Endothelial cell of umbilical vein (primary cell): Measurements from ENCODE around the gene DIAPH2. TPM values are rescaled to one million over a fixed set of nuclear protein-coding genes. Genes with fewer than 3 reads are reported as not detected.

Experiments
- BruUV-seq: library from RNA; stranded (reverse); fragments of 400-500 nt; replicated peaks from 2 replicates; lab custom pipeline; 2021; lab: Mats Ljungman, UMichigan
- CTCF ChIA-PET: fragments of 300-600, 350-600 bp; sonication (Branson Sonifier 250); formaldehyde crosslinking; loops from one replicate; lab custom pipeline; 2021; ENCODE audit warnings: antibody characterized with exemption, inconsistent platforms; lab: Charles Lee
- POLR2A ChIA-PET: fragments of 300-600, 350-600 bp; sonication (Branson Sonifier 250); formaldehyde crosslinking; loops from one replicate; lab custom pipeline; 2021; ENCODE audit warnings: antibody characterized with exemption, inconsistent platforms; lab: Charles Lee
- DNase-seq: peaks from one replicate; pipeline ENCODE4 v3.0.0-alpha.2; 2011; ENCODE audit warnings: low read depth, low spot score
- FAIRE-seq: peaks from 2 replicates; lab custom pipeline; 2011; peaks lifted over from hg19 to GRCh38; lab: Jason Lieb, UNC
- H2AFZ ChIP-seq: 2 replicates; pipeline ENCODE4 v1.6.0; 2012; ENCODE audit warnings: low read depth, low read length, control low read depth, inconsistent platforms
- H3K27ac ChIP-seq: 2 replicates; pipeline ENCODE4 v1.5.1; 2011; ENCODE audit warnings: low read depth, mild to moderate bottlenecking, control low read depth, low read length, moderate library complexity; ENCODE audit not compliant: insufficient read depth
- H3K27me3 ChIP-seq, 2 experiments: 2 replicates each; pipeline versions ENCODE4 v1.6.0 to v1.6.1; 2011; ENCODE audit warnings: low read length in 2 of 2, mixed read lengths in 1 of 2; ENCODE audit not compliant: control insufficient read depth in 2 of 2, insufficient read depth in 2 of 2
- H3K36me3 ChIP-seq, 2 experiments: 2 replicates in 1 of 2; 3 replicates in 1 of 2; pipeline ENCODE4 v1.5.1; 2011; ENCODE audit warnings: low read length in 2 of 2, mild to moderate bottlenecking in 1 of 2, moderate library complexity in 1 of 2; ENCODE audit not compliant: control insufficient read depth in 2 of 2, insufficient read depth in 2 of 2; ENCODE audit errors: extremely low read depth in 1 of 2
- H3K4me1 ChIP-seq: 3 replicates; pipeline ENCODE4 v1.5.1; 2011; ENCODE audit warnings: mild to moderate bottlenecking, low read length; ENCODE audit not compliant: control insufficient read depth, insufficient read depth; ENCODE audit errors: extremely low read depth
- H3K4me2 ChIP-seq: 2 replicates; pipeline ENCODE4 v1.6.1; 2011; ENCODE audit warnings: low read length, control low read depth, mixed read lengths; ENCODE audit not compliant: insufficient read depth
- H3K4me3 ChIP-seq, 3 experiments: fragments of 200-600 bp in 1 of 3; sonication (generic), shearing (Covaris generic) in 1 of 3; replicated peaks in 1 of 3; 2 replicates each; pipeline ENCODE4 v1.5.1; 2011 to 2016; ENCODE audit warnings: control low read depth in 3 of 3, low read length in 3 of 3, mild to moderate bottlenecking in 2 of 3, inconsistent platforms in 1 of 3, low read depth in 1 of 3, moderate library complexity in 1 of 3; ENCODE audit not compliant: insufficient read depth in 1 of 3
- H3K79me2 ChIP-seq: 2 replicates; pipeline ENCODE4 v1.6.0; 2012; ENCODE audit warnings: low read length, inconsistent platforms; ENCODE audit not compliant: control insufficient read depth, insufficient read depth
- H3K9ac ChIP-seq: replicated peaks from 2 replicates; pipeline ENCODE3; 2011; ENCODE audit warnings: low read length, control low read depth; ENCODE audit not compliant: insufficient read depth; ENCODE audit errors: extremely low read depth
- H3K9me1 ChIP-seq: replicated peaks from 3 replicates; pipeline ENCODE4 v1.6.0; 2011; ENCODE audit warnings: mild to moderate bottlenecking, low read length; ENCODE audit not compliant: control insufficient read depth, insufficient read depth; ENCODE audit errors: extremely low read depth
- H3K9me3 ChIP-seq: replicated peaks from 2 replicates; pipeline ENCODE4 v1.5.1; 2012; ENCODE audit warnings: low read length, inconsistent platforms; ENCODE audit not compliant: control insufficient read depth, insufficient read depth
- H4K20me1 ChIP-seq: replicated peaks from 2 replicates; pipeline ENCODE3; 2011; ENCODE audit warnings: mild to moderate bottlenecking, low read length; ENCODE audit not compliant: control insufficient read depth, insufficient read depth; ENCODE audit errors: extremely low read depth
- EZH2 ChIP-seq: IDR thresholded peaks from 2 replicates; pipeline ENCODE4 v1.6.1; 2012; ENCODE audit warnings: borderline replicate concordance, low read depth, mild to moderate bottlenecking, moderate library complexity, low read length, inconsistent platforms; ENCODE audit not compliant: severe bottlenecking
- FOS ChIP-seq: IDR thresholded peaks from 2 replicates; pipeline ENCODE4 v1.6.1; 2011; ENCODE audit warnings: mild to moderate bottlenecking, low read length, moderate library complexity, borderline replicate concordance; ENCODE audit not compliant: insufficient read depth
- GATA2 ChIP-seq: IDR thresholded peaks from 2 replicates; pipeline ENCODE4 v1.7.0; 2011; ENCODE audit warnings: low read depth, mild to moderate bottlenecking, moderate library complexity, mixed read lengths, low read length; ENCODE audit not compliant: insufficient read length, insufficient read depth
- MYC ChIP-seq: IDR thresholded peaks from one replicate; pipeline ENCODE4 v1.6.1; 2011; ENCODE audit warnings: mild to moderate bottlenecking, low read depth, low read length
- POLR2A ChIP-seq: IDR thresholded peaks from 2 replicates; pipeline ENCODE4 v1.6.1; 2012; ENCODE audit warnings: low read depth, mild to moderate bottlenecking, control low read depth, low read length
- POLR2AphosphoS5 ChIP-seq: IDR thresholded peaks from 2 replicates; pipeline ENCODE4 v1.6.1; 2012; ENCODE audit warnings: low read depth, mild to moderate bottlenecking, control low read depth, low read length, moderate library complexity; ENCODE audit not compliant: insufficient read depth
- dilution Hi-C: fragments of 300-500 bp; cut with MboI; formaldehyde crosslinking; loops from one replicate; pipeline ENCODE4 v1.15.0; 2019; ENCODE audit warnings: low sequenced_read_pairs; ENCODE audit not compliant: extremely low pct_ligation_motif_present
- intact Hi-C: fragments of 100-400 bp; cut with micrococcal nuclease; formaldehyde crosslinking; loops from one replicate; pipeline ENCODE4 v1.10.0; 2022
- polyA plus RNA-seq, 4 experiments: library from polyadenylated mRNA; depleted of rRNA in 3 of 4; stranded (reverse) in 3 of 4; unstranded in 1 of 4; fragments of >200 nt; gene quantifications; 2 replicates each; pipeline versions ENCODE4 v1.2.1 to v1.2.3, GENCODE V29; 2011 to 2012; ENCODE audit warnings: missing spikeins in 1 of 4
- total RNA-seq: library from RNA; stranded (reverse); gene quantifications from 2 replicates; pipeline ENCODE4 v1.2.3, GENCODE V29; 2021
- TF ChIP-seq, protein P1 (sequence below): IDR thresholded peaks from 2 replicates; pipeline ENCODE4 v1.6.1; 2011; ENCODE audit not compliant: insufficient read depth, insufficient read length
- TF ChIP-seq, protein P2 (sequence below), 2 donors: IDR thresholded peaks; 1 replicate in 1 of 2; 2 replicates in 1 of 2; pipeline ENCODE4 v1.5.1; 2011; ENCODE audit warnings: low read length in 2 of 2, mild to moderate bottlenecking in 2 of 2, moderate library complexity in 2 of 2, control low read depth in 1 of 2, inconsistent platforms in 1 of 2, low read depth in 1 of 2; ENCODE audit not compliant: insufficient read depth in 1 of 2; ENCODE audit errors: extremely low read depth in 1 of 2

Gene DIAPH2
- total and polyA plus RNA-seq, 2 donors (not counting 3 experiments of a cell fraction or from before 2014, with no cell fraction given): 3.0 to 30.0 TPM

DNA sequence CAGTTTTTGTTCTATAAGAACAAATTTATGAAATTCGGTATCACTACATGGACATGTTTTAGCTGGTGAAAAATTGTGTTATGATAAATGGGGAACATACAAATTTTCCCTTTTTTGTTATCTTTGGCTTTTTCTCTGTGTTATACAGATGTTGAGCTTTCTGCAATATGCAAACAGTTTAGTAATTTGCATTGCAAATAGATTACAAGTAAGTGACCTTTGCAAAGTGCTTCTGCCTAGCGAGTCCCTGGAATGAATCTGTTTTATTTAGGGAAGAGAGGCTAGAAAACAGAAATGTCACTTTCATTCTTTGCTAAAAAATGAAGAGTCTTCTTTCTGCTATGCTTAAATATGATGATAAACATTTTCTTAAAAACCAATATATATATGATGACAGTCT, 660.1 kb downstream of the DIAPH2 start:
- no peaks in the 10 kb centered on the region for H3K4me1 ChIP-seq
- ChIA-PET CTCF (no interaction called here), POLR2A (no interaction called here)
- intact Hi-C loops: no loop called here
- H3K4me3 ChIP-seq: no peak overlapping the region
- H3K36me3 ChIP-seq: no peaks in the 10 kb centered on the region
- DNase-seq (no peak), FAIRE-seq (no peak)
- TF ChIP-seq MYC: no peak
- TF ChIP-seq GATA2: no peak
- no peak for TF ChIP-seq POLR2A
- no peaks in the 10 kb centered on the region for H3K27me3 ChIP-seq
- no TSS peak for BruUV-seq
- no peaks in the 10 kb centered on the region for H4K20me1 ChIP-seq
- no peaks in the 10 kb centered on the region for H3K9me3 ChIP-seq
- H3K27ac ChIP-seq: no peak overlapping the region
- no peaks in the 10 kb centered on the region for H3K9me1 ChIP-seq
- no peak overlapping the region for H2AFZ ChIP-seq
- no peaks in the 10 kb centered on the region for H3K79me2 ChIP-seq
- dilution Hi-C loops: no loop called here
- H3K9ac ChIP-seq: no peak overlapping the region
- H3K4me2 ChIP-seq: no peak overlapping the region

DNA sequence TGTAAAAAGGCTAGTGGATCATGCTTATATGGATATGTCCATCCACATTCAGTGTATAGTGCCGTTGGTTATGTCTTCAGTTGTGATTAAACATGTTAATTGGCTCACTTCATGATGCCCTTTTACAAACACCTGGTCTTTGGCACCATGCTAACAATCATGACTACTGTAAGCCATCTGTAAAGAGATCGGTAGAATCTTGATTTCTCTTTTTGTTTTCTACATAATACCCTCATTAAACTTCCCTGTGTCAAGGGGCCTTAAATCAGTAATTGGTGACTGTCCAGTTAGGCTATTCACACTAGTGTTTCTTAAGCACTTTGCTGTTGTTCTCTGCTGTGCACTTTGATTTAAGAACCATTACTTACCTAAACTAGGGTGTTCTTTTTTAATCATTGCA, 674.3 kb downstream of the DIAPH2 start:
- H3K9me1 ChIP-seq: no peaks in the 10 kb centered on the region
- no peak overlapping the region for H2AFZ ChIP-seq
- FAIRE-seq: no peak
- dilution Hi-C loops (no loop called here), intact Hi-C loops (no loop called here)
- BruUV-seq: no TSS peak
- H3K27ac ChIP-seq: no peak overlapping the region
- H4K20me1 ChIP-seq: no peaks in the 10 kb centered on the region
- ChIA-PET POLR2A (no interaction called here), CTCF (no interaction called here)
- H3K4me1 ChIP-seq: no peaks in the 10 kb centered on the region
- H3K79me2 ChIP-seq: no peaks in the 10 kb centered on the region
- no peaks in the 10 kb centered on the region for H3K9me3 ChIP-seq
- no peak overlapping the region for H3K4me3 ChIP-seq
- TF ChIP-seq POLR2AphosphoS5: no peak
- TF ChIP-seq, protein P1, sequence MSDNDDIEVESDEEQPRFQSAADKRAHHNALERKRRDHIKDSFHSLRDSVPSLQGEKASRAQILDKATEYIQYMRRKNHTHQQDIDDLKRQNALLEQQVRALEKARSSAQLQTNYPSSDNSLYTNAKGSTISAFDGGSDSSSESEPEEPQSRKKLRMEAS: no peak
- no peak for TF ChIP-seq FOS
- no peak for TF ChIP-seq MYC
- TF ChIP-seq POLR2A: no peak
- TF ChIP-seq EZH2: no peak
- no peak for TF ChIP-seq GATA2
- TF ChIP-seq, protein P2, sequence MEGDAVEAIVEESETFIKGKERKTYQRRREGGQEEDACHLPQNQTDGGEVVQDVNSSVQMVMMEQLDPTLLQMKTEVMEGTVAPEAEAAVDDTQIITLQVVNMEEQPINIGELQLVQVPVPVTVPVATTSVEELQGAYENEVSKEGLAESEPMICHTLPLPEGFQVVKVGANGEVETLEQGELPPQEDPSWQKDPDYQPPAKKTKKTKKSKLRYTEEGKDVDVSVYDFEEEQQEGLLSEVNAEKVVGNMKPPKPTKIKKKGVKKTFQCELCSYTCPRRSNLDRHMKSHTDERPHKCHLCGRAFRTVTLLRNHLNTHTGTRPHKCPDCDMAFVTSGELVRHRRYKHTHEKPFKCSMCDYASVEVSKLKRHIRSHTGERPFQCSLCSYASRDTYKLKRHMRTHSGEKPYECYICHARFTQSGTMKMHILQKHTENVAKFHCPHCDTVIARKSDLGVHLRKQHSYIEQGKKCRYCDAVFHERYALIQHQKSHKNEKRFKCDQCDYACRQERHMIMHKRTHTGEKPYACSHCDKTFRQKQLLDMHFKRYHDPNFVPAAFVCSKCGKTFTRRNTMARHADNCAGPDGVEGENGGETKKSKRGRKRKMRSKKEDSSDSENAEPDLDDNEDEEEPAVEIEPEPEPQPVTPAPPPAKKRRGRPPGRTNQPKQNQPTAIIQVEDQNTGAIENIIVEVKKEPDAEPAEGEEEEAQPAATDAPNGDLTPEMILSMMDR (IDR thresholded peaks at IDR 0.05; ENCODE audit: extremely low read depth in 1 of 2, insufficient read depth in 1 of 2, low read depth in 1 of 2, low read length in 2 of 2): no peak
- H3K9ac ChIP-seq: no peak overlapping the region
- no peaks in the 10 kb centered on the region for H3K36me3 ChIP-seq
- H3K27me3 ChIP-seq: no peaks in the 10 kb centered on the region
- DNase-seq: no peak
- H3K4me2 ChIP-seq: no peak overlapping the region
